GM21367 (cell line): ENCODE data around the gene SPOCK2.

Experiments
- ATAC-seq: cut with Tn5 transposase; IDR thresholded peaks from one replicate; pipeline ENCODE4 v1.9.1; 2021; ENCODE audit not compliant: unreplicated experiment

SPOCK2 gene

GRCh38 chr10:72013202-72013945 lies 75.0 kb downstream of the SPOCK2 start:
- no peak for ATAC-seq

GRCh38 chr10:72012796-72013195 lies 75.6 kb downstream of the SPOCK2 start:
- ATAC-seq, result no peak

GRCh38 chr10:72011976-72012512 lies 76.3 kb downstream of the SPOCK2 start:
- no peak for ATAC-seq

- no peak for ATAC-seq
Measured at GRCh38 chr10:72011468-72011867, 76.9 kb downstream of the SPOCK2 start.

GRCh38 chr10:72011016-72011415 lies 77.3 kb downstream of the SPOCK2 start:
- no peak for ATAC-seq

- no peak for ATAC-seq
Measured at GRCh38 chr10:72010234-72010973, 77.9 kb downstream of the SPOCK2 start.

- no peak for ATAC-seq
Measured at GRCh38 chr10:72009425-72010081, 78.8 kb downstream of the SPOCK2 start.

- ATAC-seq, result no peak
Measured at GRCh38 chr10:72009051-72009424, 79.3 kb downstream of the SPOCK2 start.
